IMR-90 (cell line): ENCODE results near the gene SCAMP4. TPM values are rescaled to one million over a fixed set of nuclear protein-coding genes. Genes with fewer than 3 reads are reported as not detected.

Experiments
- ATAC-seq: fragments of 200-7000 bp; cut with Tn5 transposase; 2 replicates; pipeline ENCODE4 v1.9.1; 2020; ENCODE audit warnings: low read depth, mild to moderate bottlenecking, moderate library complexity
- BruUV-seq: library from RNA; stranded (reverse); fragments of 400-500 nt; replicated peaks from 2 replicates; lab custom pipeline; 2021; lab: Mats Ljungman, UMichigan
- CTCF ChIA-PET: fragments of 300-600 bp; formaldehyde crosslinking; extraction: SDS; loops from one replicate; lab custom pipeline; 2021; ENCODE audit warnings: antibody characterized with exemption; lab: Yijun Ruan, JAX
- POLR2A ChIA-PET: fragments of 300-600 bp; sonication (Branson Sonifier 250); formaldehyde crosslinking; loops from one replicate; lab custom pipeline; 2022; ENCODE audit warnings: antibody characterized with exemption; ENCODE audit not compliant: unreplicated experiment; lab: Charles Lee
- DNase-seq: peaks from one replicate; pipeline ENCODE4 v3.0.0; 2013
- H2AFZ ChIP-seq: replicated peaks from 2 replicates; pipeline ENCODE3; 2013; ENCODE audit warnings: low read length, mild to moderate bottlenecking; ENCODE audit not compliant: poor library complexity
- H2AK5ac ChIP-seq: 2 replicates; pipeline ENCODE4 v1.6.1; 2013; ENCODE audit warnings: low read depth, low read length, inconsistent platforms
- H2AK9ac ChIP-seq: replicated peaks from 2 replicates; pipeline ENCODE3; 2013; ENCODE audit warnings: mild to moderate bottlenecking, low read depth, low read length, moderate library complexity; ENCODE audit not compliant: poor library complexity
- H2BK120ac ChIP-seq: 2 replicates; pipeline ENCODE4 v1.6.1; 2013; ENCODE audit warnings: low read depth, low read length, inconsistent platforms
- H2BK15ac ChIP-seq: 3 replicates; pipeline ENCODE4 v1.6.1; 2013; ENCODE audit warnings: low read depth, low read length, inconsistent platforms
- H2BK20ac ChIP-seq: 2 replicates; pipeline ENCODE4 v1.6.1; 2013; ENCODE audit warnings: low read depth, mild to moderate bottlenecking, inconsistent platforms, low read length, moderate library complexity
- H2BK5ac ChIP-seq: 2 replicates; pipeline ENCODE4 v1.6.1; 2013; ENCODE audit warnings: mild to moderate bottlenecking, low read depth, low read length, inconsistent platforms; ENCODE audit not compliant: poor library complexity, severe bottlenecking
- H3K14ac ChIP-seq: replicated peaks from 2 replicates; pipeline ENCODE4 v1.6.1; 2013; ENCODE audit warnings: low read depth, low read length, inconsistent platforms
- H3K18ac ChIP-seq: 2 replicates; pipeline ENCODE4 v1.6.1; 2013; ENCODE audit warnings: low read depth, low read length, control low read depth
- H3K23ac ChIP-seq: 2 replicates; pipeline ENCODE4 v1.6.1; 2013; ENCODE audit warnings: low read depth, low read length, inconsistent platforms
- H3K27ac ChIP-seq: 2 replicates; pipeline ENCODE4 v1.5.1; 2013; ENCODE audit warnings: mild to moderate bottlenecking, control low read depth, low read length; ENCODE audit not compliant: insufficient read depth
- H3K27me3 ChIP-seq: 2 replicates; pipeline ENCODE4 v1.6.1; 2013; ENCODE audit warnings: low read length; ENCODE audit not compliant: control insufficient read depth, insufficient read depth
- H3K36me3 ChIP-seq: 2 replicates; pipeline ENCODE4 v1.6.1; 2013; ENCODE audit warnings: low read length, mixed read lengths; ENCODE audit not compliant: control insufficient read depth, insufficient read depth
- H3K4ac ChIP-seq: 2 replicates; pipeline ENCODE4 v1.6.1; 2013; ENCODE audit warnings: low read depth, low read length, inconsistent platforms
- H3K4me1 ChIP-seq: 2 replicates; pipeline ENCODE4 v1.6.1; 2013; ENCODE audit warnings: low read length, mixed read lengths; ENCODE audit not compliant: control insufficient read depth, insufficient read depth
- H3K4me2 ChIP-seq: 2 replicates; pipeline ENCODE4 v1.6.1; 2013; ENCODE audit warnings: low read depth, mild to moderate bottlenecking, control low read depth, low read length, moderate library complexity
- H3K4me3 ChIP-seq: 2 replicates; pipeline ENCODE4 v1.5.1; 2013; ENCODE audit warnings: low read depth, mild to moderate bottlenecking, control low read depth, low read length, moderate library complexity; ENCODE audit not compliant: insufficient read depth
- H3K56ac ChIP-seq: 2 replicates; pipeline ENCODE4 v1.6.1; 2013; ENCODE audit warnings: low read length, inconsistent platforms; ENCODE audit not compliant: insufficient read depth; ENCODE audit errors: extremely low read depth
- H3K79me1 ChIP-seq, 2 experiments: 2 replicates each; pipeline ENCODE4 v1.6.1; 2013; ENCODE audit warnings: low read length in 2 of 2, inconsistent platforms in 1 of 2, low read depth in 1 of 2
- H3K9ac ChIP-seq: 2 replicates; pipeline ENCODE4 v1.6.1; 2013; ENCODE audit warnings: low read depth, low read length, control low read depth
- H3K9me1 ChIP-seq: 2 replicates; pipeline ENCODE4 v1.6.1; 2013; ENCODE audit warnings: low read length, inconsistent platforms; ENCODE audit not compliant: insufficient read depth
- H3K9me3 ChIP-seq: 2 replicates; pipeline ENCODE4 v1.6.1; 2013; ENCODE audit warnings: low read length; ENCODE audit not compliant: control insufficient read depth, insufficient read depth
- H4K20me1 ChIP-seq: 2 replicates; pipeline ENCODE4 v1.6.1; 2013; ENCODE audit warnings: low read length, inconsistent platforms; ENCODE audit not compliant: insufficient read depth
- H4K5ac ChIP-seq: 2 replicates; pipeline ENCODE4 v1.6.1; 2013; ENCODE audit warnings: mild to moderate bottlenecking, low read depth, low read length, control low read depth
- H4K8ac ChIP-seq, 2 experiments: 2 replicates each; pipeline ENCODE4 v1.6.1; 2013; ENCODE audit warnings: low read depth in 2 of 2, low read length in 2 of 2, control low read depth in 1 of 2, inconsistent platforms in 1 of 2
- H4K91ac ChIP-seq: 2 replicates; pipeline ENCODE4 v1.6.1; 2013; ENCODE audit warnings: low read depth, low read length, inconsistent platforms; ENCODE audit not compliant: insufficient read depth
- CTCF ChIP-seq: conservative IDR thresholded peaks from 2 replicates; pipeline ENCODE4 v1.5.1; 2012; ENCODE audit warnings: mild to moderate bottlenecking, low read depth, low read length, improper control_type of control experiment
- MAZ ChIP-seq: IDR thresholded peaks from 2 replicates; pipeline ENCODE4 v1.6.1; 2012; ENCODE audit warnings: low read depth, mild to moderate bottlenecking, low read length, improper control_type of control experiment, moderate library complexity, borderline replicate concordance
- NFE2L2 ChIP-seq: fragments of 150-350 bp; IDR thresholded peaks from 2 replicates; pipeline ENCODE4 v1.6.1; 2016; ENCODE audit warnings: low read depth, mild to moderate bottlenecking, low read length
- WGBS, 2 experiments: methylation state at CpG; one replicate each; pipeline versions ENCODE4 v1.1.5 to v1.1.7; 2013; ENCODE audit warnings: missing lambda C conversion rate in 2 of 2; ENCODE audit not compliant: insufficient read length in 1 of 2; ENCODE audit errors: extremely low coverage in 2 of 2; 5-methylcytosine and 5-hydroxymethylcytosine counted together
- dilution Hi-C: fragments of 300-500 bp; cut with HindIII; formaldehyde crosslinking; loops from one replicate; pipeline ENCODE4 v1.14.3; 2018; ENCODE audit warnings: low sequenced_read_pairs; ENCODE audit not compliant: unreplicated experiment
- in situ Hi-C: fragments of 300-500 bp; cut with MboI; formaldehyde crosslinking; loops from 3 replicates; pipeline ENCODE4 v1.14.3; 2019; ENCODE audit warnings: low sequenced_read_pairs, inconsistent platforms, mixed read lengths
- intact Hi-C: fragments of 100-400 bp; cut with micrococcal nuclease; formaldehyde crosslinking; loops from 2 replicates; pipeline ENCODE4 v1.10.0; 2022
- polyA plus RNA-seq, 3 experiments: library from polyadenylated mRNA; depleted of rRNA; stranded (reverse); fragments of >200 nt; gene quantifications; 2 replicates each; pipeline ENCODE4 v1.2.3, GENCODE V29; 2012; ENCODE audit warnings: low replicate concordance in 1 of 3
- total RNA-seq: library from RNA; depleted of rRNA; stranded (reverse); fragments of >200 nt; gene quantifications from 2 replicates; pipeline ENCODE4 v1.2.3, GENCODE V29; 2012

SCAMP4 gene
- total and polyA plus RNA-seq, 2 of the 4 experiments (the other 2 are of a cell fraction), result 16.1 to 28.1 TPM

- Histone ChIP-seq H4K20me1 (peaks cover 12% of the 10 kb centered on the region), H2BK20ac (no peak overlapping the region), H3K4me2 (no peak overlapping the region), H2BK15ac (no peak overlapping the region), H3K4ac (no peak overlapping the region), H3K23ac (no peak overlapping the region), H2BK5ac (no peak overlapping the region), H3K18ac (no peak overlapping the region), H4K8ac (no peak overlapping the region), H2BK120ac (no peak overlapping the region), H3K9ac (no peak overlapping the region), H3K36me3 (peaks cover 12% of the 10 kb centered on the region), H2AFZ (no peak overlapping the region), H4K5ac (no peak overlapping the region), H3K9me3 (no peaks in the 10 kb centered on the region), H4K91ac (no peak overlapping the region), H3K9me1 (no peaks in the 10 kb centered on the region), H3K4me1 (peaks cover 3% of the 10 kb centered on the region; the same call in 1 of the 2 replicates), H3K4me3 (no peak overlapping the region), H3K56ac (no peak overlapping the region), H3K27me3 (no peaks in the 10 kb centered on the region), H3K14ac (no peak overlapping the region), H2AK9ac (no peak overlapping the region), H3K27ac (no peak overlapping the region), H3K79me1 (peaks cover 12 to 29% of the 10 kb centered on the region in 2 experiments), H2AK5ac (no peak overlapping the region)
- no TSS peak for BruUV-seq
- 67% methylated on average over 1 of the region's 9 CpGs; no CpG with 5 or more reads in 1 of the 2 experiments for WGBS, 2 experiments
- no peak for DNase-seq
- dilution Hi-C loops (no loop called here), intact Hi-C loops (no loop called here), in situ Hi-C loops (no loop called here)
- no peak for ATAC-seq
- POLR2A ChIA-PET, result no interaction called here
- no peak for TF ChIP-seq CTCF
- no peak for TF ChIP-seq NFE2L2
- TF ChIP-seq MAZ, result no peak
- CTCF ChIA-PET, result no interaction called here
Measured at GRCh38 chr19:1867349-1867724, 37.9 kb upstream of the SCAMP4 start.
